HepG2 (cell line): ENCODE data around the gene CCDC150.

Experiments used
- MYC ChIP-seq: sonication (generic); formaldehyde crosslinking; IDR thresholded peaks from 2 replicates; pipeline ENCODE4 v1.9.0; 2021; ENCODE audit warnings: missing genetic modification reagents, borderline replicate concordance
- POLR2A ChIP-seq, 2 experiments: IDR thresholded peaks; 2 replicates each; pipeline ENCODE4 v1.6.1; 2011; ENCODE audit warnings: low read depth in 2 of 2, low read length in 2 of 2, mild to moderate bottlenecking in 1 of 2, moderate library complexity in 1 of 2; ENCODE audit not compliant: insufficient read depth in 1 of 2
- REST ChIP-seq, 2 experiments: IDR thresholded peaks; 2 replicates each; pipeline ENCODE4 v1.6.1; 2011 to 2012; ENCODE audit warnings: low read length in 2 of 2, borderline replicate concordance in 1 of 2, low read depth in 1 of 2, mild to moderate bottlenecking in 1 of 2, moderate library complexity in 1 of 2
- SMC3 ChIP-seq: IDR thresholded peaks from 2 replicates; pipeline ENCODE4 v1.6.1; 2011; ENCODE audit warnings: low read length, improper control_type of control experiment
- ZNF564 ChIP-seq: sonication (generic); formaldehyde crosslinking; IDR thresholded peaks from 2 replicates; pipeline ENCODE4 v1.8.1; 2023; ENCODE audit warnings: mild to moderate bottlenecking, missing genetic modification reagents

GRCh38 chr2:196685792-196686191, 46.3 kb downstream of the CCDC150 start:
- no peak for TF ChIP-seq MYC (CRISPR knock-in tag)
- no peak for TF ChIP-seq ZNF564 (CRISPR knock-in tag)
- no peak for TF ChIP-seq POLR2A (IDR thresholded peaks at IDR 0.05; ENCODE audit: insufficient read depth in 1 of 2, low read depth in 2 of 2, low read length in 2 of 2)
- no peak for TF ChIP-seq REST (IDR thresholded peaks at IDR 0.05; ENCODE audit: borderline replicate concordance in 1 of 2, low read depth in 1 of 2, low read length in 2 of 2)
- TF ChIP-seq SMC3, result no peak
